GM12865 (cell line): ENCODE measurements around the gene TTYH3.

ENCODE experiments used
- DNase-seq: peaks from one replicate; pipeline ENCODE4 v3.0.0; 2010; ENCODE audit warnings: low read depth
- H3K4me3 ChIP-seq: 2 replicates; pipeline ENCODE4 v1.5.1; 2011; ENCODE audit warnings: mild to moderate bottlenecking, low read depth, low read length, control low read depth
- TF ChIP-seq, protein P1 (sequence below): IDR thresholded peaks from 2 replicates; pipeline ENCODE4 v1.5.1; 2011; ENCODE audit warnings: low read length, control low read depth, low read depth, inconsistent platforms; ENCODE audit not compliant: insufficient read depth; ENCODE audit errors: missing control alignments

Gene TTYH3

DNA sequence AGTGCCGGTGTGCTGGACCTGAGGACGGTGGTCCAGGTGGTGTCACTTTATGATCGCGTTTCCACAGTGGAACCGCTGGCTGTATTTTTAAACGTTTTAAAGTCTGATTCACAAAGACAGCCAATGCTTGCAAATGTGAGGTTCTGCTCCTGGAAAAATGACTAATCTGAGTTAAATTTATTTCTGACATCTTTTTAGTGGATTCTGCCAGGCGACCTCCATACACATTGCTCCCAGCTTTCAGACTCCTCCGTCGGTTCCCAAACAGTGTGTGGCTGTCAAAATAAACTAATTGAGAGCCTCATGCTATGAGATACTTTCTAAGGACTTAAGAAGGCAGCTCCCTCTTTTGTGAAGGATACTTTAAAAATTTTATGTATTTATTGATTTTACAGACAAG, 12.7 kb upstream of the TTYH3 start:
- H3K4me3 ChIP-seq, result no peak overlapping the region
- TF ChIP-seq, protein P1, sequence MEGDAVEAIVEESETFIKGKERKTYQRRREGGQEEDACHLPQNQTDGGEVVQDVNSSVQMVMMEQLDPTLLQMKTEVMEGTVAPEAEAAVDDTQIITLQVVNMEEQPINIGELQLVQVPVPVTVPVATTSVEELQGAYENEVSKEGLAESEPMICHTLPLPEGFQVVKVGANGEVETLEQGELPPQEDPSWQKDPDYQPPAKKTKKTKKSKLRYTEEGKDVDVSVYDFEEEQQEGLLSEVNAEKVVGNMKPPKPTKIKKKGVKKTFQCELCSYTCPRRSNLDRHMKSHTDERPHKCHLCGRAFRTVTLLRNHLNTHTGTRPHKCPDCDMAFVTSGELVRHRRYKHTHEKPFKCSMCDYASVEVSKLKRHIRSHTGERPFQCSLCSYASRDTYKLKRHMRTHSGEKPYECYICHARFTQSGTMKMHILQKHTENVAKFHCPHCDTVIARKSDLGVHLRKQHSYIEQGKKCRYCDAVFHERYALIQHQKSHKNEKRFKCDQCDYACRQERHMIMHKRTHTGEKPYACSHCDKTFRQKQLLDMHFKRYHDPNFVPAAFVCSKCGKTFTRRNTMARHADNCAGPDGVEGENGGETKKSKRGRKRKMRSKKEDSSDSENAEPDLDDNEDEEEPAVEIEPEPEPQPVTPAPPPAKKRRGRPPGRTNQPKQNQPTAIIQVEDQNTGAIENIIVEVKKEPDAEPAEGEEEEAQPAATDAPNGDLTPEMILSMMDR, result no peak
- no peak for DNase-seq

DNA sequence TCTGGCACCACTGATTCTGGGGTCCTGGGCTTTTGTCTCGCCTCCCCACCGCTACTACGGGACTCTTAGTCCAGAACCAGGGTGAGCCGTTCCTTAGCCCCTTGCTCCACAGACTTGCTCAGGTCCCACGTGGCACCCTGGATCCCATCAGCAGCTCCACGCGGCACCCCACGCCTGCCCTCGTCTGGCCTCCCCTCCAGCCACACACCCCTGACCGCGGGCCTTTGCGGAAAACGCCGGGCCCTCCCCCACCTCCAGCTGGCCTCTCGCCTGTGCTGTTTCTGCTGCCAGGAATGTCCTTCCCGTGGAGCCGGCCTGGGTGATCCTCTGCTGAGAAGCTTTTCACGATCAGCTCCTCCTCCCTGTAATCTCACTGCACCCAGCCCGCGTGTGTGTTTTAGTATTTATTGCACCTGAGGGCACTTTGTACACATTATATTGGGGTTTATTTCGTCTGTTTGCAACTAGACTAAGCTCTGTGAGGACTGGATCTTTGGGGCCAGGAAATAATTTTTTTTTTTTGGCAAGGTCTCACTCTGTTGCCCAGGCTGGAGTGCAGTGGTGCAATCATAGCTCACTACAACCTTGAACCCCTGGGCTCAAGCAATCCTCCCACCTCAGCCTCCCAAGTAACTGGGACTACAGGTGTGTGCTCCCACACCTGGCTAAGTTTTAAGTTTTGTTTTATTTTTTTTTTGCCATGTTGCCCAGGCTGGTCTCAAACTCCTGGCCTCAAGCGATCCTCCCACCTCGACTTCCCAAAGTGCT, 10.5 kb upstream of the TTYH3 start:
- no peak overlapping the region for H3K4me3 ChIP-seq
- TF ChIP-seq, protein P1, result no peak

GRCh38 chr7:2621948-2622640, 9.7 kb upstream of the TTYH3 start:
- H3K4me3 ChIP-seq, result no peak overlapping the region
- TF ChIP-seq, protein P1, result no peak
- DNase-seq, result no peak

More for the DNA sequence above, 10.5 kb upstream of the TTYH3 start:
- no peak for DNase-seq

GRCh38 chr7:2622869-2623697, 8.7 kb upstream of the TTYH3 start:
- DNase-seq, result no peak
- no peak overlapping the region for H3K4me3 ChIP-seq
- TF ChIP-seq, protein P1, result no peak

GRCh38 chr7:2623698-2624014, 8.1 kb upstream of the TTYH3 start:
- no peak for DNase-seq
- H3K4me3 ChIP-seq, result no peak overlapping the region
- TF ChIP-seq, protein P1, result no peak

GRCh38 chr7:2624293-2624886, 7.4 kb upstream of the TTYH3 start:
- no peak overlapping the region for H3K4me3 ChIP-seq
- DNase-seq, result no peak
- TF ChIP-seq, protein P1, result no peak
